HEK293 (cell line): ENCODE data around the gene TMIE.

Source experiments
- CTCF ChIA-PET: fragments of 350-600 bp; formaldehyde crosslinking; extraction: SDS; loops from one replicate; lab custom pipeline; 2021; ENCODE audit warnings: antibody characterized with exemption; lab: Yijun Ruan, JAX
- POLR2A ChIA-PET: fragments of 300-600 bp; formaldehyde crosslinking; extraction: SDS; loops from one replicate; lab custom pipeline; 2020; ENCODE audit warnings: antibody characterized with exemption, inconsistent platforms; lab: Yijun Ruan, JAX
- H3K27ac ChIP-seq: fragments of 200-500 bp; sonication (Bioruptor generic); 2 replicates; pipeline ENCODE4 v1.5.1; 2014; ENCODE audit warnings: low read depth, low read length, control low read depth, inconsistent platforms; ENCODE audit errors: extremely low read depth
- H3K36me3 ChIP-seq, 2 experiments: fragments of 200-500 bp in 1 of 2; sonication (Bioruptor generic) in 1 of 2; 1 replicate in 1 of 2; 2 replicates in 1 of 2; pipeline ENCODE4 v1.5.1; 2014 to 2017; ENCODE audit warnings: inconsistent platforms in 2 of 2, low read length in 2 of 2; ENCODE audit not compliant: control insufficient read depth in 2 of 2, insufficient read depth in 1 of 2
- H3K4me1 ChIP-seq: fragments of 200-500 bp; sonication (Bioruptor generic); 2 replicates; pipeline ENCODE4 v1.5.1; 2014; ENCODE audit warnings: mild to moderate bottlenecking, low read length, inconsistent platforms; ENCODE audit not compliant: control insufficient read depth, insufficient read depth
- H3K4me3 ChIP-seq: 2 replicates; pipeline ENCODE4 v1.5.1; 2011; ENCODE audit warnings: low read depth, mild to moderate bottlenecking, control low read depth, low read length, moderate library complexity
- H3K9me3 ChIP-seq: fragments of 200-500 bp; sonication (Bioruptor generic); 2 replicates; pipeline ENCODE4 v1.5.1; 2014; ENCODE audit warnings: low read depth, low read length, inconsistent platforms; ENCODE audit not compliant: control insufficient read depth, insufficient read depth
- EGR2 ChIP-seq: fragments of 450-650 bp; formaldehyde crosslinking; IDR thresholded peaks from 2 replicates; pipeline ENCODE4 v1.5.1; 2016; ENCODE audit warnings: low read depth, missing biosample characterization, missing genetic modification characterization
- OVOL3 ChIP-seq: fragments of 450-650 bp; formaldehyde crosslinking; IDR thresholded peaks from 2 replicates; pipeline ENCODE4 v1.5.1; 2016; ENCODE audit warnings: missing biosample characterization, missing genetic modification characterization
- SCRT1 ChIP-seq: fragments of 450-650 bp; formaldehyde crosslinking; IDR thresholded peaks from 2 replicates; pipeline ENCODE4 v1.5.1; 2016; ENCODE audit warnings: missing biosample characterization, missing genetic modification characterization, borderline replicate concordance
- SCRT2 ChIP-seq: fragments of 450-650 bp; formaldehyde crosslinking; IDR thresholded peaks from 2 replicates; pipeline ENCODE4 v1.5.1; 2016; ENCODE audit warnings: missing biosample characterization, missing genetic modification characterization
- ZEB2 ChIP-seq: fragments of 450-650 bp; formaldehyde crosslinking; IDR thresholded peaks from 2 replicates; pipeline ENCODE4 v1.5.1; 2016; ENCODE audit warnings: missing biosample characterization, missing genetic modification characterization
- ZFP3 ChIP-seq: fragments of 450-650 bp; formaldehyde crosslinking; IDR thresholded peaks from 2 replicates; pipeline ENCODE4 v1.5.1; 2016; ENCODE audit warnings: low read depth, missing biosample characterization, missing genetic modification characterization
- ZNF114 ChIP-seq: fragments of 450-650 bp; formaldehyde crosslinking; IDR thresholded peaks from 2 replicates; pipeline ENCODE4 v1.5.0; 2017; ENCODE audit warnings: missing biosample characterization, missing genetic modification characterization
- ZNF311 ChIP-seq: fragments of 450-650 bp; formaldehyde crosslinking; IDR thresholded peaks from 2 replicates; pipeline ENCODE4 v1.5.1; 2017; ENCODE audit warnings: missing biosample characterization, missing genetic modification characterization, borderline replicate concordance
- ZNF404 ChIP-seq: fragments of 450-650 bp; formaldehyde crosslinking; IDR thresholded peaks from 2 replicates; pipeline ENCODE4 v1.5.1; 2017; ENCODE audit warnings: missing biosample characterization, missing genetic modification characterization
- ZNF510 ChIP-seq: fragments of 450-650 bp; formaldehyde crosslinking; IDR thresholded peaks from 2 replicates; pipeline ENCODE4 v1.5.1; 2018; ENCODE audit warnings: mild to moderate bottlenecking, missing genetic modification characterization, missing biosample characterization; ENCODE audit not compliant: insufficient replicate concordance
- ZNF529 ChIP-seq: fragments of 450-650 bp; formaldehyde crosslinking; IDR thresholded peaks from 2 replicates; pipeline ENCODE4 v1.5.1; 2017; ENCODE audit warnings: missing genetic modification characterization, missing biosample characterization; ENCODE audit not compliant: insufficient replicate concordance
- ZNF560 ChIP-seq: fragments of 450-650 bp; formaldehyde crosslinking; IDR thresholded peaks from 2 replicates; pipeline ENCODE4 v1.5.1; 2017; ENCODE audit warnings: missing biosample characterization, missing genetic modification characterization, borderline replicate concordance
- ZNF626 ChIP-seq: fragments of 450-650 bp; sonication (Bioruptor Pico); formaldehyde crosslinking; IDR thresholded peaks from 2 replicates; pipeline ENCODE4 v1.5.1; 2018; ENCODE audit warnings: missing biosample characterization, missing genetic modification characterization, inconsistent platforms
- ZNF658 ChIP-seq: fragments of 450-650 bp; formaldehyde crosslinking; IDR thresholded peaks from 2 replicates; pipeline ENCODE4; 2016; ENCODE audit warnings: missing biosample characterization, missing genetic modification characterization
- ZNF701 ChIP-seq: fragments of 450-650 bp; formaldehyde crosslinking; IDR thresholded peaks from 2 replicates; pipeline ENCODE4 v1.5.1; 2016; ENCODE audit warnings: missing biosample characterization, missing genetic modification characterization
- ZNF747 ChIP-seq: fragments of 450-650 bp; formaldehyde crosslinking; IDR thresholded peaks from 2 replicates; pipeline ENCODE4 v1.5.1; 2016; ENCODE audit warnings: missing biosample characterization, missing genetic modification characterization
- ZNF792 ChIP-seq: fragments of 450-650 bp; formaldehyde crosslinking; IDR thresholded peaks from 2 replicates; pipeline ENCODE4 v1.5.1; 2016; ENCODE audit warnings: missing biosample characterization, missing genetic modification characterization
- ZNF837 ChIP-seq: fragments of 450-650 bp; formaldehyde crosslinking; IDR thresholded peaks from 2 replicates; pipeline ENCODE4 v1.5.1; 2016; ENCODE audit warnings: missing biosample characterization, missing genetic modification characterization
- ZSCAN16 ChIP-seq: fragments of 450-650 bp; formaldehyde crosslinking; IDR thresholded peaks from 2 replicates; pipeline ENCODE4 v1.5.1; 2016; ENCODE audit warnings: missing biosample characterization, missing genetic modification characterization
- ZSCAN30 ChIP-seq: fragments of 450-650 bp; IDR thresholded peaks from 2 replicates; pipeline ENCODE4 v1.5.1; 2018; ENCODE audit warnings: missing biosample characterization, mild to moderate bottlenecking, missing genetic modification characterization, moderate library complexity
- TF ChIP-seq, protein P1 (sequence below): fragments of 450-650 bp; formaldehyde crosslinking; IDR thresholded peaks from 2 replicates; pipeline ENCODE4 v1.5.1; 2016; ENCODE audit warnings: missing biosample characterization, missing genetic modification characterization, low read depth
- TF ChIP-seq, protein P2 (sequence below): fragments of 450-650 bp; formaldehyde crosslinking; IDR thresholded peaks from 2 replicates; pipeline ENCODE4 v1.5.1; 2016; ENCODE audit warnings: missing biosample characterization, missing genetic modification characterization
- TF ChIP-seq, protein P3 (sequence below): fragments of 450-650 bp; formaldehyde crosslinking; IDR thresholded peaks from 2 replicates; pipeline ENCODE4 v1.5.1; 2016; ENCODE audit warnings: missing biosample characterization, missing genetic modification characterization

Gene TMIE

DNA sequence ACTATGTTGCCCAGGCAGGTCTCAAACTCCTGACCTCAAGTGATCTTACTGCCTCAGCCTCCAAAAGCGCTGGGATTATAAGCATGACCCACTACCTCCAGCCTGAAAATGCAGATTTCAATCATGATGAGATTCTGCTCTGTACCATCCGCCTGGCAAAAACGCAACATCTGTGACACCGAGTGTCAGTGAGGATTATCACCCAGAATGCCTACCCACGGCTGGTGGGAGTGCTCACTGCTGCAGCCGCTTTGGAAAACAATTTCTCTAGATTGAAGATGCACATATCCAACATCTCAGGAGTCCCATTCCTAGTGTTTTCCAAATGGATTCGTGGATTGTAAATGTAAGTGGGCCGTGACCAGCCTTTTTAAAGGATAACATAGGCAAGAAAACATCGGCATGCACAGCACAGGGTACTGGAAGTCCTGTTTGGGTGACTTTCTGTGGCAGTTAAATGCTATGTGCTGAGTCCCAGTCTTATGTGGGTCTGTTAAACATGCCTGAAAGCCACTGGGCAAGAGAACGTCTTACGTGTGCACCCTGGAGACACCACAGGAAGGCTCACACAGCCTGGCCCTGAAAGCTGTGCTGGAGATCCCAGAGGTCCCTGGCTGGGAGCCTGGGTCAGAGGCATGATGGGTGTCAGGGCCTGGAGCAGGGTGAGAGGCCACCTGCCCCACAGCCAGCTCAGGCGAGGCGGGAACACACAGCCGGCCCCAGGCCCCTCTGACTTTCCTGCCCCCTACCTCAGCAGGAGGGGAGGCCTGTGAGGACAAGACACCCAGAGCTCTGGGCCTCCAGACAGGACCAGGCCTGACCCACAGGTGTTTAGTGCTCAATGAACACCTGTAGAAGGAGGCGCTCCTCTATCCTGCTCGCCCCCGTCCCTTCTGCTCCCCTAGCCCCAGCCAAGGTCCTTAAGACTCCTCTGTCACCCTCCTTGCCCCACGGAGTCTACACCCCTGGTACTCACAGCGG lies 15.6 kb downstream of the TMIE start:
- no peak overlapping the region for H3K4me3 ChIP-seq
- ChIA-PET POLR2A (no interaction called here), CTCF (interaction anchor here (0.7 to 0.9 kb wide), 3 partner anchors 10 to 94 kb away, joined by 3 read pairs; no protein-coding TSS in a partner anchor)
- H3K4me1 ChIP-seq, result no peaks in the 10 kb centered on the region
- H3K36me3 ChIP-seq, result no peaks in the 10 kb centered on the region
- H3K27ac ChIP-seq, result no peak overlapping the region
- no peaks in the 10 kb centered on the region for H3K9me3 ChIP-seq
- TF ChIP-seq ZNF311 (tag by site-specific recombination) (no peak), SCRT2 (tag by site-specific recombination) (peak; percentile 53; the same call in 1 of the 2 replicates), SCRT1 (peak; percentile 35; the same call in 1 of the 2 replicates), ZNF510 (tag by site-specific recombination) (no peak), ZNF658 (tag by site-specific recombination) (no peak)

DNA sequence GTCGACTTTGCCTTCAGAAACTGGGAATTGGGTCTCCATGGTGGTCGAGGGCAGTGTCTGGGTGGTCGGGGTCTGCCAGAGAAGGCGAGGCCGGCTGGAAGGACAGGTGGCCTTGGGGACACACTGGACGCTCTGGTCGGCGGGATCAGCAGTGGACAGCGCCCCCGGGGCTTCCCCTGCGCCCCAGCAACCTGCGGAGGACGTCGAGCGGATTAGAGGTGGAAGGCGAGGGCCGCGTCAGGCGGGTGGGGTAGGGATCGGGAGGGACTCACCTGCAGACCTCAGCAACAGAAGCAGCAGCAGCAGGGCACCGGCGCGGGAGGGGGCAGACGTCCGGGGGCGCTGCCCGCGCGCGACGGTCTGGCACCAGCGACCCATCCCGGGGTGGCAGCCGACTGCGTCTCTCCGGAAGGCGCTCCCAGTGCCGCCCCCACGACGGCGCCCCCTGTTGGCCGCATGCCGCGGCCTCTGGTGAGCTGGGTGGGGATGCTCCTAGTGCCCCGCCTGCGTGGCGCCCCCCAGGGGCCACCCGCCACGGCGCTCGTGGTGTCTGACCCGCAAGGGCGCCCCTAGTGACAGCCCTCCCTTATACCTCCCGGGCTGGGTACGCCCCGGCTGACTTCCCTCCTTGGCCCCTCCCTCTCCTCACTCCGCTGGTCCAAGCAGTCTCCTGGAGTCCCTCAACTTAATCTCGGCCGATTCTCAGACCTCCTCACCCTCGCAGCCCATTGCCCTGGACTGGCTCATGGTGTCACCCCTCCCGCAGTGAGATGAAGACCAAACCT lies 16.4 kb downstream of the TMIE start, which contains the start of gene PRSS50:
Gene PRSS50, minus strand, starts transcription at position 423 of the 785 bp plus-strand sequence. Its CDS starts 45 bp downstream, at position 378.
- ChIA-PET POLR2A (no interaction called here), CTCF (interaction anchor here (0.7 to 0.9 kb wide), 2 partner anchors 11 to 93 kb away, joined by 3 read pairs; no protein-coding TSS in a partner anchor)
- no peak within 1 kb of the TSS for H3K4me3 ChIP-seq
- no peaks in the 10 kb centered on the region for H3K36me3 ChIP-seq
- H3K9me3 ChIP-seq, result no peaks in the 10 kb centered on the region
- H3K4me1 ChIP-seq, result no peaks in the 10 kb centered on the region
- no peak for TF ChIP-seq ZNF560 (tag by site-specific recombination)
- TF ChIP-seq OVOL3 (tag by site-specific recombination), result no peak
- TF ChIP-seq ZNF747, result no peak
- no peak for TF ChIP-seq ZEB2
- no peak for TF ChIP-seq ZNF114 (tag by site-specific recombination)
- no peak for TF ChIP-seq ZNF626 (tag by site-specific recombination)
- no peak for TF ChIP-seq ZNF837 (tag by site-specific recombination)
- no peak for TF ChIP-seq ZNF529 (tag by site-specific recombination)
- TF ChIP-seq ZNF404 (tag by site-specific recombination), result no peak
- TF ChIP-seq ZNF792 (tag by site-specific recombination), result no peak
- no peak for TF ChIP-seq EGR2 (tag by site-specific recombination)
- TF ChIP-seq ZNF311 (tag by site-specific recombination), result no peak
- no peak for TF ChIP-seq ZSCAN30
- TF ChIP-seq ZSCAN16, result no peak
- TF ChIP-seq, protein P1, sequence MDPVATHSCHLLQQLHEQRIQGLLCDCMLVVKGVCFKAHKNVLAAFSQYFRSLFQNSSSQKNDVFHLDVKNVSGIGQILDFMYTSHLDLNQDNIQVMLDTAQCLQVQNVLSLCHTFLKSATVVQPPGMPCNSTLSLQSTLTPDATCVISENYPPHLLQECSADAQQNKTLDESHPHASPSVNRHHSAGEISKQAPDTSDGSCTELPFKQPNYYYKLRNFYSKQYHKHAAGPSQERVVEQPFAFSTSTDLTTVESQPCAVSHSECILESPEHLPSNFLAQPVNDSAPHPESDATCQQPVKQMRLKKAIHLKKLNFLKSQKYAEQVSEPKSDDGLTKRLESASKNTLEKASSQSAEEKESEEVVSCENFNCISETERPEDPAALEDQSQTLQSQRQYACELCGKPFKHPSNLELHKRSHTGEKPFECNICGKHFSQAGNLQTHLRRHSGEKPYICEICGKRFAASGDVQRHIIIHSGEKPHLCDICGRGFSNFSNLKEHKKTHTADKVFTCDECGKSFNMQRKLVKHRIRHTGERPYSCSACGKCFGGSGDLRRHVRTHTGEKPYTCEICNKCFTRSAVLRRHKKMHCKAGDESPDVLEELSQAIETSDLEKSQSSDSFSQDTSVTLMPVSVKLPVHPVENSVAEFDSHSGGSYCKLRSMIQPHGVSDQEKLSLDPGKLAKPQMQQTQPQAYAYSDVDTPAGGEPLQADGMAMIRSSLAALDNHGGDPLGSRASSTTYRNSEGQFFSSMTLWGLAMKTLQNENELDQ (tag by site-specific recombination), result no peak
- TF ChIP-seq, protein P2, sequence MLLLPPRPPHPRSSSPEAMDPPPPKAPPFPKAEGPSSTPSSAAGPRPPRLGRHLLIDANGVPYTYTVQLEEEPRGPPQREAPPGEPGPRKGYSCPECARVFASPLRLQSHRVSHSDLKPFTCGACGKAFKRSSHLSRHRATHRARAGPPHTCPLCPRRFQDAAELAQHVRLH (tag by site-specific recombination), result no peak
- TF ChIP-seq, protein P3, sequence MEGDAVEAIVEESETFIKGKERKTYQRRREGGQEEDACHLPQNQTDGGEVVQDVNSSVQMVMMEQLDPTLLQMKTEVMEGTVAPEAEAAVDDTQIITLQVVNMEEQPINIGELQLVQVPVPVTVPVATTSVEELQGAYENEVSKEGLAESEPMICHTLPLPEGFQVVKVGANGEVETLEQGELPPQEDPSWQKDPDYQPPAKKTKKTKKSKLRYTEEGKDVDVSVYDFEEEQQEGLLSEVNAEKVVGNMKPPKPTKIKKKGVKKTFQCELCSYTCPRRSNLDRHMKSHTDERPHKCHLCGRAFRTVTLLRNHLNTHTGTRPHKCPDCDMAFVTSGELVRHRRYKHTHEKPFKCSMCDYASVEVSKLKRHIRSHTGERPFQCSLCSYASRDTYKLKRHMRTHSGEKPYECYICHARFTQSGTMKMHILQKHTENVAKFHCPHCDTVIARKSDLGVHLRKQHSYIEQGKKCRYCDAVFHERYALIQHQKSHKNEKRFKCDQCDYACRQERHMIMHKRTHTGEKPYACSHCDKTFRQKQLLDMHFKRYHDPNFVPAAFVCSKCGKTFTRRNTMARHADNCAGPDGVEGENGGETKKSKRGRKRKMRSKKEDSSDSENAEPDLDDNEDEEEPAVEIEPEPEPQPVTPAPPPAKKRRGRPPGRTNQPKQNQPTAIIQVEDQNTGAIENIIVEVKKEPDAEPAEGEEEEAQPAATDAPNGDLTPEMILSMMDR, result no peak
- TF ChIP-seq ZNF701, result no peak
- no peak for TF ChIP-seq ZFP3
- TF ChIP-seq, all 188 proteins: peak for 0
- H3K27ac ChIP-seq, result no peak within 1 kb of the TSS
